GM18508 (cell line): ENCODE measurements around the gene ITSN1.

Source experiments
- ATAC-seq: cut with Tn5 transposase; IDR thresholded peaks from one replicate; pipeline ENCODE4 v1.9.1; 2021; ENCODE audit warnings: moderate number of reproducible peaks; ENCODE audit not compliant: insufficient read depth, unreplicated experiment

ITSN1 gene

DNA sequence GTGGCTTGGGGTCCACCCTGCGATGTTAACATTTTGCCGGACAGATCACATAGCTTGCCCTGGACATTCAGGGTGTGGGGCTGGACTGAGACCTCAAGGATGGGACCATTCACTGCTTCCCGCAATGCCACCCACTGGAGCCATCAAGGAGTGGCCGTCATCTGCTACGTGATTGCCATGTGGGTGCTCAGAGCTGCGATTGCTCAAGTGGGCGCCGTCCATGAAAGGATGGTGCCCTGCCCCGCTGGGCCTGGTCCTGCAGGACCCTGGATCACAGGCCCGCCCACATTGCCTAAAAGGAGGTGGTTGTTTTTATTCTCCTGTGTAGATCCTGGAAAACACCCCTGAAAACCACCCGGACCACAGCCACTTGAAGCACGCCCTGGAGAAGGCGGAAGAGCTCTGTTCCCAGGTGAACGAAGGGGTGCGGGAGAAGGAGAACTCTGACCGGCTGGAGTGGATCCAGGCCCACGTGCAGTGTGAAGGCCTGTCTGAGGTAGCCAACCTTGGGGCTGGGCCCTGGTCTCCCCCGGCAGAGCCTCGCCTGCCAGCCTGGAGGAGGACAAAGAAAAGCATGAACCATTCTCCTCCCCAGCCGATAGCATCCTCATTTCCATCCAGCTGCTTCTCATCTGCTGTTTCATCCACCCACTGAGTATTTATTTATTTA is 232.9 kb downstream of the ITSN1 start:
- ATAC-seq = no peak

DNA sequence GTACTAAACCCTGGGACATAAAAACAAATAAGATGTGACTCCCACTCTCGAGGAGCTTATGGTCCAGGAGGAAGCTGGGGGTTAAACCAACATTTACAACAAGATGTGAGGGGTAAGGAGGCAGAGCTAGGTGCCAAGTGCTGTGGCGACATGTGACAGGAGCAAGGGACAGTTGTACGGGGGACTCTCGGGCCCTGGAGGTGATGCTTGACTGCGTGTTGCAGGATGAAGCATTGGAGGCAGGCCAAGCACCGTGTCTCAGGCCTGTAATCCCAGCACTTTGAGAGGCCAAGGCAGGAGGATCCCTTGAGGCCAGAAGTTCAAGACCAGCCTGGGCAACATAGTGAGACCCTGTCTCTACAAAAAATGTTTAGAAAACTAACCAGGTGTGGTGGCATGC is 236.5 kb downstream of the ITSN1 start:
- ATAC-seq = no peak

DNA sequence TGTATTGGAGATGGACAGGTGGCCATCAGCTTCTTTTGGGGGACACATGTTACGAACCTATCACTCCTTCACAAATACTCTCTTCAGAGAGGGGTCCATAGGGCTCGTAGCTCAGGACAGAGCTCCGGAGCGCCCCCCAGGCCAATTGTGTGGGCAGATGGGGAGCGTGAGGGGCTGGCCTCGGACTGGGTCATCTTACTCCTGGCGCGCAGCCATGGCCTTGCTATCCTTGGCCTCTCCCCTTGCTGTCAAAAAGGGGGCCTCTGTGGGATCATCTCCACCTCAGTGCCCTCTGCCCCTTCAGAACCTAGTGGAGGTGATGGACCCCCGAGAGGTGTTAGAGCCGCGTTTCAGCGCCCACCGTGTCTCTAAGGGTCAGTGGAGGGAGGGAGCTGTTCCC is 238.3 kb downstream of the ITSN1 start:
- ATAC-seq = no peak

DNA sequence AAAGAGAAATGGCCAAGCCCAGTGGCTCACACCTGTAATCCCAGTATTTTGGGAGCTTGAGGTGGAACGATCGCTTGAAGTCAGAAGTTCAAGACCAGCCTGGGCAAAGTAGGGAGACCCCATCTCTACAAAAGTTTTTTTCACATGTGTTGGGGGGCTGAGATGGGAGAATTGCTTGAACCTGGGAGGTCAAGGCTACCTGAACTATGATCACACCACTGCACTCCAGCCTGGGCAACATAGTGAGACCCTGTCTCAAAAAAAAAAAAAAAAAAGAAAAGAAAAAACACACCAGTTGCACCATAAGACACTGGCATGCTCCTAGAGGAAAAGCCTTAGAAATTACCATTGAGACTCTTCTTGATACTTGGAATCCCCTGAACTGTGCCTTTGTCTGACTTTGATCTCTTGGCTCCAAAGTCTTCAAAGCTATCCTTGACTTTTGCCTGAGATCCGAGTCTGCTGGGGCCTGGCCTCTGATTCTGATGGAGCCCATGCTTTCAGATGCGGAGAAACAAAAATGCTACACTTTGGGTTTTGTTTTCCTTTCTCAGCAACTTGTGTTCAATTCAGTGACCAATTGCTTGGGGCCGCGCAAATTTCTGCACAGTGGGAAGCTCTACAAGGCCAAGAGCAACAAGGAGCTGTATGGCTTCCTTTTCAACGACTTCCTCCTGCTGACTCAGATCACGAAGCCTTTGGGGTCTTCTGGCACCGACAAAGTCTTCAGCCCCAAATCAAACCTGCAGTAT is 239.6 kb downstream of the ITSN1 start:
- no peak for ATAC-seq

DNA sequence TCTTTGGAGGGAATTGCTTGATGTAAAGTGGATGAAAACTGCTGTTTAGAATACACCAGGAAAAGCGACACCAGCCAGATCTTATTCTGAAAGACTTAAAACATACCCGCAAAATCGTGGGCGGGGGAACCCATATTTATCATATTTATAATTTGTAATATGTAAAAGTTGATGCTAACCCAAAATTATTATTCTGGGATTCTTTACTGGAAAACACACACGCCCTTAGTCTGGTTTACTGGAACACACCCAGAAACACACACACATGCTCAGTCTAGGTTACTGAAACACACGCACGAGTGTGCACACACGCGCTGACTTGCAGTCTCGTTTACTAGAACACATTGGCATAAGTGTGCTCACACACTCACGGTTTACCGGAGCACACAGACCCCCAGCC is 240.8 kb downstream of the ITSN1 start:
- no peak for ATAC-seq

DNA sequence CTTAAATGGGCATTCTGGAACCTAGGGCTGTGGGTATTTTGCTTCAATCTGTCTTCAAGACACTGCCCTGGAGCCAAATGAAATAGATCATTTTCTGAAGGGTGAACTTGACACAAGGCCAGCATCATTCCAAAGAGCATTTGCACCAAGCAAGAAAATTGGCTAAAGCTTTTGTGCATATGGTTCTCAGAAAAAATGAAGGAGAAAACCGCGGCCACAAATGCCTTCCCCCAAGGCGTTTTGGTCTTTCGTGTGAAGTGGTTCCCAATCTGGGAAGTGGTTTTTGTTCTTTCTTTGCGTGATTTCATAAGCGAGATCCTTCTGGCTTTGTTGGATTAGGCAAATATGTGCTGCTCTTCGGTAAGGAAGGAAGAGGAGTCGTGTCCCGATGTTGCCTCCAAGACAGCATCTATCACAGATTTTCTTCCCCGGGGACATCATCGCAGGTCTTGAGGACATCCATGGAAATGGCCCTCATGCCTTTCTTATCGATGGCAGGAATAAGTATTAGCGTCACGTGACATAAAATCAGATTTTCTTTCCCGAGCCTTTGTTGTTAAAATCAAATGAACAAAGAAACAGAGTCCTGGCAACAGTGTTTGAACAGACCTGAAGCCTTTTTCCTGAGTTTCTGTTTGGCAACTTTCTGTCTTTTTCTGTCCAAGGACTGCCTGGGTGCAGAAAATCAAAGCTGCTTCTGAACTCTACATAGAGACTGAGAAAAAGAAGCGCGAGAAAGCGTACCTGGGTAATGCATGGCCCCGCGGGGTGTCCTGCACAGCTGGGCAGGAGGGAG is 242.3 kb downstream of the ITSN1 start:
- no peak for ATAC-seq

DNA sequence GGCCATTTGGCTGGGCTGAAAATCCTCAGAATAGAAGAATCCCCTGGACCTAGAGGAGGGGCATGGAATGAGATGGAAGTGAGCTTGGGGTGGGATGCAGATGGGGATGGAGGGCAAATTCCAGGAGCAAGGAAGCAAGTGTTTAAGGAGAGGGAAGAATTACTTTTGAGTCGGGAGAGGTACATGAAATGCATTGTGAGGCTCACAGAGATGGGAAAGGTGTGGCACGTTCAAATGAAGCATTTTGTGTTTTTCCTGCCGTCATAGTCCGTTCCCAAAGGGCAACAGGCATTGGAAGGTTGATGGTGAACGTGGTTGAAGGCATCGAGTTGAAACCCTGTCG is 242.8 kb downstream of the ITSN1 start:
- ATAC-seq = no peak

DNA sequence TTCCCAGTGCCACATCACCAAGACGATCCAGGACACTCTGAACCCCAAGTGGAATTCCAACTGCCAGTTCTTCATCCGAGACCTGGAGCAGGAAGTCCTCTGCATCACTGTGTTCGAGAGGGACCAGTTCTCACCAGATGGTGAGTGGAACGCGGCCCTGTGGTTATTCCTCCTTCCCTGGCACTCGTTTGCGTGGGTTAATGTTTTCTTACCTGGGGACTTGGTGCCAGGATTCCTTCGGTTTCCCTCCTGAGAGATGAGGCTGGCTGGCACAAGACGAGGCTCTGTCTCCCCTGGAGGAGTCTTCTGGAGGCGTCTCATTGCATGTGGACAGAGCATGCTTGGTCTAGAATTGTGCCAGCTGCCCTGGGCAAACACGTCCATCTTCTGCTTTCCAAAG is 244.0 kb downstream of the ITSN1 start:
- no peak for ATAC-seq

DNA sequence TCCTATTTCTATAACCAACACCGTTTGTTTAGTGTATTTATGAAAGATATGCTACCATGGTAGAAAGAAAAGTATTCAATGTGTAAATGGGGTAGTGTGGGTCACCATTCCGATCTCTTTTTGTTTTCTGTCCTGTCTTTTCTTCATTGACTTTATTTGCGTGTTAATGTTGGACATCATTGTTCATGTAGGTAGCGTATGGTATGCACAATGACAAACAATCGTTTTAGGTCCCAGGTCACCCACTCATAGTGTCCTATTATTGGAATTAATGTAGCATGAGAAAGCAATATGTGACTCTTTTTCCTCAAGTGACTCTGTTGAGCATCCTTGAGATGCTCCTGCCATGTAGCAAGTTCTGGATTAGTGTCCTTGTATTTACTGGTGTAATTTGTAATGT is 247.9 kb downstream of the ITSN1 start:
- ATAC-seq = no peak

DNA sequence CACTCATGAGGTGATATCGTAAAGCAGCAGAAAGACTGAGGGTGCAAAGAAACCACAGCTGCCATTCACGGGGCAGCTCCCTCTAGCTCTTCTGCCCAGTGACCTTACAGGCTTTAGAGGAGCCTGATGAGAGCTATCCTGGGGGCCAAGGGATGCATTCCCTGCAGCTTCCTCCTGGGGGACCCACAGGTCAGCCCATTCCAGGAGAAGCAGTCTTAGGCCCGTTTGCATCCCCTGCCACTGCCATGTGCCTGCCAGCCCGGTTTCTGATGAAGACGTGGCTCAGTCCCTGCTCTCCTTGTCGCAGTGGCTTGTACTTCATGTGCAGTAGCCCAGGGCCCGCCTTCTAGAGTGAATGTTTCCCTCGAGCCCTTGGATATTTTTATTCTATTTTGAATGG is 250.6 kb downstream of the ITSN1 start:
- ATAC-seq = no peak

DNA sequence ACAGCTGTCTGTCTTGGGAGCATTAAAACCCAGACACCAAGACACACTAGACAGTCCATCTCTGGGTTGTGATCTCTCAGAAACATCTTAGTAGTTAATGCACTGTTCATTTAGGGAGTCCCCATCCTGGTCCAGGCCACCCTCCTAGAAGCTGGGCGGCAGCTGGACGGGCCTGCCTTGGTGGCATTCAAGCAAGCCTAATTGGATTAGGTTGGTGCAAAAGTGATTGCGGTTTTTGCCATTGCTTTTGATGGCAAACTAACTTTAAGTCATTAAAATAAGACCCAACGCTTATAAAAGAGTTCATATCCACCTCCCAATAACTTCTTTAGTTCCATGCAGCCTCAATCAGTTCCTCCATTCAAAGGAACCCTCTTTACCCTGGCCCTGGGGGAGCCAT is 251.6 kb downstream of the ITSN1 start:
- ATAC-seq = no peak

DNA sequence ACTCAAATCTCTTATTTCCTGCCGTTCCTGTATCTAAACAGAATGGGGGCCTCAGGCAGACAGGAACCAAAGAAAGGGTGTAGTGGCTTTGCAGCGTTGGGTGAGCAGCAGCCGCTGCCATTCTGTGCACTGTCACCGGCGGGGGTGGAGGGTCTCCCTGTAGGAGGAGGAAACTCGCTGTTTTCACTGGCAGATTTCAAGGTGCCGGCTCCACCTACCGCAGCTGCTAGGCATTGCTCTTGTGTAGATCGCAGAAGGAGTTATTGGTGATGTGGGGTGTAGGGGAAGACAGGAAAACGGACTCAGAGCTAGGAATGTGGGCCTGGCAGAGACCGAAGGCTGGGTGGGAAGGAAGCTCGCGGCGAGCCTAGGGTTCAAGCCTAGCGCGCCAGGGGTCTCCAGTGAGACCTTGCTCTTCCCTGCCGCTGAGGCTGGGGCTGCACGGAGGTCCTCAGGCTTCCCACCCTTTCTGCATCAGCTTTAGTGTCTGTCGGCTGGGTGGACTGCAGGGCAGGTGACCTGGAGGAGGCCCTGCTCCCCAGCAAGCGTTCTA is 252.5 kb downstream of the ITSN1 start:
- ATAC-seq = no peak

DNA sequence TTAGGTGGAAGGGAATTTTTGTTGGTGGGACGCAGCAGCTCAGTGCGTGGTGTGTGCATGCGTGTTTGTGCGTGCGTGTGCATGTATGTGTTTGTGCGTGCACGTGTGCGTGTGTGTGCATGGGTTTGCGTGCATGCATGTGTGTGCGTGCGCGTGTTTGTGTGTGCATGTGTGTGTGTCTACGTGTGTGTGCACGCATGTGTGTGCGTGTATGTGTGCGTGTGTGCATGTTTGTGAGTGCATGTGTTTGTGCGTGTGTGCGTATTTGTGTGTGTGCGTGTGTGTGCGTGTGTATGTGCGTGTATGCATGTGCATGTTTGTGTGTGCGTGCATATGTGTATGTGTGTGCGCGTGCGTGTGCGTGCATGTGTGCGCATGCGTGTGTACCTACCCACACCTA is 253.1 kb downstream of the ITSN1 start:
- ATAC-seq = no peak

DNA sequence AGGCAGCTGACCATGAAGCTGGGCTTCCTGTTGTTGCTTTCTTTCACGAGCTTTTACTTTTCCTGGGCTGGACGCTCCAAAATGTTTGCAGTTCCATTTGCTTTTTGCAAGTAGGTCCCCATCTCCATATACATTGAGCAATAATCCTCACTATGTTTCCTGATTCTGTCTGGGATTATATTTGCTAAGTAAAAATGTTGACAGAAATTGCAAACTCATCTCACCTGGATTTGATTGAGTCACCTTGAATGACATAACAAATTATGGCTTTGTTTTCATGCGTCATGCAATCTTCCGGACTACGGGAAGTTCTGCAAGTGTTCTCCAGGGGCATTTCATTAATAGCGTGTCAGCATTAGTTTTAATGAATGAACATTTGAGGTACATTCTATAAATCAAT is 254.4 kb downstream of the ITSN1 start:
- no peak for ATAC-seq

DNA sequence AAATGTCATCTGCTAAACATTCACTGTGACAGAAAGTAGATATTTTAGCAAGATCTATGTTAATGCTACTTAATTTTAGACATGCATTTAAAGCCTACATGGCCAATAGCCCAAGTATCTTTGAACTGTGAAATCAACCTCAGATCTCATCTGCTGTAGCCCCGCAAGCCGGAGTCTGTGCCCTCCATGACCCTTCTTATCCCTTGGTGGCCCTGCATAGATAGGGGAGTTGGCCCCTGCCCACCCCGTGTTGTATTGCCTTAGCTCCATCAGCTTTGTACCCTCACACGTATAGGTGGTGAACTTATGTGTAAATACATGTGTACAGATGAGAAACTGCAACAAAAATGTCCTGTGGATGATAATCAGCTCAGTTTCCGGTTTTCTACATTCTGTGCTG is 254.8 kb downstream of the ITSN1 start:
- ATAC-seq = no peak

DNA sequence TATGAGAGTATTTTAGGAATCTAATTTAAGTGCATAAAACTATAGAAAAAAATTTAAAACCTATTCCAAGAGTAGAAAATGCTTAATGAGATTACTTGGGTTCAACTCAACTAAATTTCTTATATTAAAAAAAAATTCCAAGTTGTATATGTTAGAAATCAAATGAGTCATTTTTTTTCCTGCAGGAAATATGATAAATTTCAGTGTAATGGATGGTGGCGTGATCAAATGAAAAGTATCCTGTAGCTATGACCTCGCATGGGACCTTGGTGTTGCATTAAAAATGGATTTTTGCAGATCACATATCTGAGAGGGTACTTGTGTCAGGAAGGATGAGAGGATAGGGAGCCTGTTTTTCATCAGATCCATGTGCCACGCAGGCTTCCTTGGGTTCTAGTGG is 255.4 kb downstream of the ITSN1 start:
- ATAC-seq = no peak

DNA sequence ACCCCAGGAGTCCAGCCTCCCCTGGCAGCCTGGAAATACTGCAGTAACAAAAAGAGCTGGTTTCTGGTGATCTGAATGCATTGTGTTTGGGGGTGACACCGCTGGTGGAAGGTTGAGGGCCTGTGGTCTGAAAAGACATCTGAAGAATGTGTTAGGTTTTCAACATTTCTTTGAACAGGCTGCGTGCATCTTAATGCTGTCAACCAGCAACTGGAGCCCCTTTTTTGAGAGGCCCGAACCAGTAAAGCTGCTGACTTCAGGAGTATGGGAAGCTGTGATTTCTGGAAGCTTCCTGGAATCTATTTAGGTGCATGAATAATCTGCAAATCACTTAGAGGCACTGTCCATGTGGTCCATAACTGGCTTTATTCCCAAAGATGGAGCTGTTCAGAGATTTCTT is 256.3 kb downstream of the ITSN1 start:
- ATAC-seq = no peak

DNA sequence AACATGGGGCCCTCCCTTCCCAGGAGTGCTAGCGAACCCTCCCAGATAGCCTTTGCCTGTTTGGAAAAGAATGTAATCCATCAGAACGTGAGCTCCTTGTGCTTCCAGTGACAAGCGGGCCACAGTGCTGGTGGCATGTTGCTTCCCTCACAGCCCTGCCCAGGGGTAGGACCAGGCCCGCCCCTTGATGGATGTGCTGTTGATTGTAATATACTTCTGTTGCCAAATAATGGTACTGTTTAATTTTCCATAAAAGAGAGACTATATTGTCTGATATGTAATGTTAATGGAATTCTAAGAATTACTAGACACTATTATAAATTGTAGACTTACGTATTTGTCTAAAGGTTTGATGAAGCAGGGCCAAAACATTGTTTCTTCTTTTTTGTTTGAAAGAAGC is 256.9 kb downstream of the ITSN1 start:
- no peak for ATAC-seq

DNA sequence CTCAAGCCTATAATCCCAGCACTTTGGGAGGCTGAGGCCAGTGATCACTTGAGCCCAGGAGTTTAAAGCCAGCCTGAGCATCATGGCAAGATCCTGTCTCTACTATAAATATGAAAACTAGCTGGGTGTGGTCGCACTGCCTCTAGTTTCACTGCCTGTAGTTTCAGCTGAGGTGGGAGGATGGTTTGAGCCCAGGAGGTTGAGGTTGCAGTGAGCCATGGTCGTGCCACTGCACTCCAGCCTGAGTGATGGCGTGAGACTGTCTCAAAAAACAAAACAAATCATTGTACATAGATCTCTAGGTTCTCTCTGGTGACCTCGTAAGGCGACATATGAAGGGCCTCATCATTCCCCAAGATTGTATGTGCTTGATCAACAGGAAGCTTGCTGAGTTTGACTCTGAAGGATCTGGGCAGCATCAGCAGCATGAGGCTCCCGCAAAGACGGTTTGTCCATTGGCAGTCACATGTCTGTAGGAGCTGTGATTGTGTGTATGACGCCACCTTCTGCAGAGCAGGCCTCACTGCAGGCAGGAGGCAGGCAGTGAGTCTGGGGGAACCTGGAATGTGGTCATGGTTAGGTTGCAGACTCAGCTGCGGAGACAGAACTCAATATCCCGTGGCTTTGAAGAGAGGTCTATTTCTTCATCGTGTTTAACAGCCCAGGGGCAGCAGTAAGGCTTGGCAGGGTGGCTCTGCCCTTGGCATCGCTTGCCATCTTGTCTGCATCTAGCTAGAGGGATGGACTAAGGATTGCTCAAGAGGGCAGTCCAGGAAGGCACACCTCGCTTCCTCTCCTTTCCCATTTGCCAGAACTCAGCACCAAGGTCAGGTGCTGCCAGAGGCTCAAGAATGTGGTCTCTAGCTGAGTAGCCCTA is 259.3 kb downstream of the ITSN1 start:
- ATAC-seq = no peak

DNA sequence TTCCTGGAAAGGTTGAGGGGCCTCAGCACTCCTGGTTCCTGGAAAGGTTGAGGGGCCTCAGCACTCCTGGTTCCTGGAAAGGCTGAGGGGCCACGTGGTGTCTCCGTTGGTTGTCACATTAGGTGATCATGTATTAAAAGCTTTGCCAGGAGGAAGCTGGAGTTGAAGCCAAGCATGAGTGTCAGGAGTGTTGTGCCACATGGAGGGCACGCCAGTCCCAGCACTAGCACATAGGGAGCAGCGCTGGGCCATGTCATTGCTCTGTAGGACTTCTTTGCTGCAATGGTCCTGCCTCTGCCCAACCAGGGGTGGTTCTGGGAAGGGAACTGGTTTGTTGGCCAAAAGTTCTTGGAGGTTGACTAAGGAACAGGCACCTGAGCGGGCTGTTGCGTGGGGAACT is 260.0 kb downstream of the ITSN1 start:
- ATAC-seq = no peak
